T-cell (primary cell): ENCODE data around the gene TPPP. TPM values are rescaled to one million over a fixed set of nuclear protein-coding genes. Genes with fewer than 3 reads are reported as not detected.

Experiments used
- ATAC-seq, 4 experiments: fragments of 200-7000 bp in 3 of 4; fragments of 150-1000 bp in 1 of 4; cut with Tn5 transposase; replicated peaks in 1 of 4; 1 replicate in 3 of 4; 2 replicates in 1 of 4; pipeline ENCODE4 v1.10.0; 2021; ENCODE audit warnings: moderate library complexity in 3 of 4, mild to moderate bottlenecking in 2 of 4, moderate number of reproducible peaks in 1 of 4
- CTCF ChIA-PET, 2 donors: fragments of 300-600 bp; sonication (Branson Sonifier 250); formaldehyde crosslinking; loops; one replicate each; lab custom pipeline; 2022; ENCODE audit warnings: antibody characterized with exemption in 2 of 2; lab: Charles Lee
- POLR2A ChIA-PET, 2 donors: fragments of 300-600 bp; sonication (Branson Sonifier 250); formaldehyde crosslinking; loops; one replicate each; lab custom pipeline; 2022; ENCODE audit warnings: antibody characterized with exemption in 2 of 2; lab: Charles Lee
- DNase-seq, 35 experiments: peaks; one replicate each; pipeline versions ENCODE4 v3.0.0 to v3.0.0-alpha.2; 2013 to 2023
- H3K27ac ChIP-seq: one replicate; pipeline ENCODE4 v1.5.1; 2013; ENCODE audit warnings: low read length
- H3K27me3 ChIP-seq, 2 experiments: replicated peaks in 1 of 2; 1 replicate in 1 of 2; 2 replicates in 1 of 2; pipeline versions ENCODE4 v1.6.1 to v1.7.0; 2013; ENCODE audit warnings: low read length in 1 of 2, mixed read lengths in 1 of 2; ENCODE audit not compliant: control insufficient read depth in 2 of 2, insufficient read depth in 2 of 2; ENCODE audit errors: extremely low read depth in 1 of 2
- H3K36me3 ChIP-seq, 2 donors: 1 replicate in 1 of 2; 2 replicates in 1 of 2; pipeline versions ENCODE4 v1.6.1 to v1.7.0; 2013; ENCODE audit warnings: low read length in 1 of 2; ENCODE audit not compliant: control insufficient read depth in 2 of 2, insufficient read depth in 1 of 2; ENCODE audit errors: extremely low read depth in 1 of 2
- H3K4me1 ChIP-seq, 2 experiments: 1 replicate in 1 of 2; 2 replicates in 1 of 2; pipeline versions ENCODE4 v1.6.1 to v1.7.0; 2013; ENCODE audit warnings: low read length in 2 of 2, mixed read lengths in 1 of 2; ENCODE audit not compliant: insufficient read depth in 2 of 2, control insufficient read depth in 1 of 2; ENCODE audit errors: extremely low read depth in 1 of 2
- H3K4me3 ChIP-seq, 2 donors: 1 replicate in 1 of 2; 2 replicates in 1 of 2; pipeline versions ENCODE4 v1.5.1 to v1.7.0; 2013; ENCODE audit warnings: mild to moderate bottlenecking in 2 of 2, low read length in 1 of 2, moderate library complexity in 1 of 2; ENCODE audit not compliant: control insufficient read depth in 1 of 2; ENCODE audit errors: extremely low read depth in 1 of 2
- H3K9me3 ChIP-seq: 2 replicates; pipeline ENCODE4 v1.7.0; 2013
- H3K27ac Mint-ChIP-seq, 2 donors: one replicate each; pipeline ENCODE4 v1.8.0; 2020 to 2021; ENCODE audit warnings: mild to moderate bottlenecking in 2 of 2, mixed read lengths in 2 of 2
- H3K27me3 Mint-ChIP-seq, 2 donors: one replicate each; pipeline ENCODE4 v1.8.0; 2021 to 2022; ENCODE audit warnings: mixed read lengths in 2 of 2
- H3K36me3 Mint-ChIP-seq: one replicate; pipeline ENCODE4 v1.8.0; 2021; ENCODE audit warnings: mixed read lengths
- H3K4me1 Mint-ChIP-seq, 3 donors: one replicate each; pipeline ENCODE4 v1.8.0; 2020 to 2022; ENCODE audit warnings: mixed read lengths in 3 of 3, mild to moderate bottlenecking in 1 of 3
- H3K4me3 Mint-ChIP-seq, 3 donors: one replicate each; pipeline ENCODE4 v1.8.0; 2020 to 2022; ENCODE audit warnings: mild to moderate bottlenecking in 3 of 3, mixed read lengths in 3 of 3, moderate library complexity in 3 of 3
- H3K9me3 Mint-ChIP-seq, 3 donors: one replicate each; pipeline ENCODE4 v1.8.0; 2020 to 2022; ENCODE audit warnings: mixed read lengths in 3 of 3
- WGBS: methylation state at CpG from one replicate; pipeline ENCODE4 v1.1.5; 2013; ENCODE audit warnings: missing lambda C conversion rate; ENCODE audit not compliant: insufficient coverage; 5-methylcytosine and 5-hydroxymethylcytosine counted together
- total RNA-seq, 35 experiments: library from RNA in 6 of 35; stranded (reverse) in 6 of 35; fragments of 120-200 nt in 1 of 35; gene quantifications; one replicate each; pipeline versions ENCODE4 v1.2.1 to v1.2.4 and lab custom pipeline; 2013 to 2026

Gene TPPP
- total RNA-seq, 5 donors from 2014 or later (not counting 1 experiment from before 2014, with no cell fraction given), result 0.73 to 8.2 (median 1.1) TPM

GRCh38 chr5:638501-639252 lies 54.5 kb downstream of the TPPP start:
- H3K27me3 Mint-ChIP-seq, result no peaks in the 10 kb centered on the region
- H3K4me1 Mint-ChIP-seq, result no peaks in the 10 kb centered on the region
- no peak overlapping the region for H3K27ac ChIP-seq
- H3K9me3 Mint-ChIP-seq, result peaks cover 0 to 4% (median 0%) of the 10 kb centered on the region in 3 donors
- POLR2A ChIA-PET, result no interaction called here
- no peak overlapping the region for H3K27ac Mint-ChIP-seq
- DNase-seq (no peak), ATAC-seq (no peak)
- CTCF ChIA-PET, result no interaction called here
- H3K4me1 ChIP-seq, result no peaks in the 10 kb centered on the region
- WGBS, result 96% methylated on average over 29 of the region's 29 CpGs
- peaks cover 49% of the 10 kb centered on the region for H3K36me3 Mint-ChIP-seq
- peaks cover 10 to 57% of the 10 kb centered on the region in 2 donors for H3K36me3 ChIP-seq
- H3K4me3 ChIP-seq, result no peak overlapping the region
- H3K27me3 ChIP-seq, result no peaks in the 10 kb centered on the region
- H3K9me3 ChIP-seq, result no peaks in the 10 kb centered on the region
- no peak overlapping the region for H3K4me3 Mint-ChIP-seq

- Mint-ChIP-seq H3K27ac (no peak overlapping the region), H3K4me1 (no peaks in the 10 kb centered on the region), H3K4me3 (no peak overlapping the region), H3K27me3 (no peaks in the 10 kb centered on the region), H3K9me3 (peaks cover 0 to 4% (median 0%) of the 10 kb centered on the region in 3 donors), H3K36me3 (peaks cover 52% of the 10 kb centered on the region)
- POLR2A ChIA-PET, result no interaction called here
- CTCF ChIA-PET, result no interaction called here
- peaks cover 11 to 58% of the 10 kb centered on the region in 2 donors for H3K36me3 ChIP-seq
- no peaks in the 10 kb centered on the region for H3K27me3 ChIP-seq
- no peak overlapping the region for H3K4me3 ChIP-seq
- no peak for DNase-seq
- H3K9me3 ChIP-seq, result no peaks in the 10 kb centered on the region
- no peak for ATAC-seq
- WGBS, result 97% methylated on average over 42 of the region's 42 CpGs
- H3K27ac ChIP-seq, result no peak overlapping the region
- H3K4me1 ChIP-seq, result no peaks in the 10 kb centered on the region
Observed at GRCh38 chr5:637581-638450, 55.3 kb downstream of the TPPP start.

DNA sequence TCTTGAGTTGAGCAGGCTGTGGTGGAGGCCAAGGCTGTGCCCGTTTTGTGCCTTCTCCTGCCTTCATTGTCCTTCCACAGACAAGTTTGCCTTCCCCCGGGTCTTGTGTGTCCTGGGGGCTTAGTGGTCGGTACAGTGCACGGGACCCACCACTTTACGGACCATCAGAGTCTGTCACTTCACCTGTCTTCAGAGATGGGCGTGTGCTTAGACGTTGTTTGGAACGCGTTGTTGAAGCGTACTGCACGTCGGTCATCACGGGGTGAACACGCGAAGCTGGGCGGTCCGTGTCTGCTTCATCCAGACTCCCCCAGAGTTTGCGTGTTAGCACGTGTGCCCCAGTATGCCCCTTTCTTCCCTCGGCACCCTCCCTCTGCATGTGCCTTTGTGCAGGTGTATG lies 56.2 kb downstream of the TPPP start:
- ChIA-PET CTCF (no interaction called here), POLR2A (interaction anchor here in 1 of 2 donors (0.6 kb wide), 1 partner anchor 8 kb away, joined by 4 read pairs; no protein-coding TSS in a partner anchor)
- no peak overlapping the region for H3K4me3 Mint-ChIP-seq
- Histone ChIP-seq H3K4me3 (no peak overlapping the region), H3K9me3 (no peaks in the 10 kb centered on the region), H3K4me1 (no peaks in the 10 kb centered on the region), H3K27me3 (no peaks in the 10 kb centered on the region), H3K27ac (no peak overlapping the region), H3K36me3 (peaks cover 11 to 54% of the 10 kb centered on the region in 2 donors)
- peaks cover 0 to 4% (median 0%) of the 10 kb centered on the region in 3 donors for H3K9me3 Mint-ChIP-seq
- no peak overlapping the region for H3K27ac Mint-ChIP-seq
- no peaks in the 10 kb centered on the region for H3K27me3 Mint-ChIP-seq
- peaks cover 52% of the 10 kb centered on the region for H3K36me3 Mint-ChIP-seq
- WGBS, result 94% methylated on average over 17 of the region's 20 CpGs
- no peak for DNase-seq
- H3K4me1 Mint-ChIP-seq, result no peaks in the 10 kb centered on the region
- no peak for ATAC-seq

GRCh38 chr5:635306-636055 lies 57.7 kb downstream of the TPPP start:
- Mint-ChIP-seq H3K27me3 (no peaks in the 10 kb centered on the region), H3K27ac (no peak overlapping the region), H3K4me1 (no peaks in the 10 kb centered on the region), H3K9me3 (peaks cover 0 to 4% (median 0%) of the 10 kb centered on the region in 3 donors), H3K4me3 (no peak overlapping the region), H3K36me3 (peaks cover 47% of the 10 kb centered on the region)
- ChIA-PET POLR2A (no interaction called here), CTCF (no interaction called here)
- Histone ChIP-seq H3K27me3 (no peaks in the 10 kb centered on the region), H3K27ac (no peak overlapping the region), H3K4me3 (peak overlapping the region in 1 of 2 donors; percentile 27), H3K36me3 (peaks cover 11 to 43% of the 10 kb centered on the region in 2 donors), H3K9me3 (no peaks in the 10 kb centered on the region), H3K4me1 (no peaks in the 10 kb centered on the region)
- WGBS, result 89% methylated on average over 11 of the region's 18 CpGs
- ATAC-seq, result no peak
- DNase-seq, result no peak

- 100% methylated on average over 11 of the region's 12 CpGs for WGBS
- Mint-ChIP-seq H3K4me3 (no peak overlapping the region), H3K9me3 (peaks cover 0 to 4% (median 0%) of the 10 kb centered on the region in 3 donors), H3K27me3 (no peaks in the 10 kb centered on the region), H3K36me3 (peaks cover 41% of the 10 kb centered on the region), H3K4me1 (no peaks in the 10 kb centered on the region), H3K27ac (no peak overlapping the region)
- peaks cover 8 to 39% of the 10 kb centered on the region in 2 donors for H3K36me3 ChIP-seq
- CTCF ChIA-PET, result no interaction called here
- no peaks in the 10 kb centered on the region for H3K27me3 ChIP-seq
- DNase-seq (no peak), ATAC-seq (no peak)
- H3K4me3 ChIP-seq, result no peak overlapping the region
- H3K27ac ChIP-seq, result no peak overlapping the region
- H3K9me3 ChIP-seq, result no peaks in the 10 kb centered on the region
- POLR2A ChIA-PET, result no interaction called here
- H3K4me1 ChIP-seq, result no peaks in the 10 kb centered on the region
Observed at GRCh38 chr5:634191-634590, 59.0 kb downstream of the TPPP start.

GRCh38 chr5:633501-633955 lies 59.6 kb downstream of the TPPP start:
- peaks cover 8 to 36% of the 10 kb centered on the region in 2 donors for H3K36me3 ChIP-seq
- no peaks in the 10 kb centered on the region for H3K9me3 ChIP-seq
- Mint-ChIP-seq H3K27me3 (no peaks in the 10 kb centered on the region), H3K27ac (no peak overlapping the region), H3K4me1 (no peaks in the 10 kb centered on the region), H3K4me3 (no peak overlapping the region), H3K36me3 (peaks cover 41% of the 10 kb centered on the region), H3K9me3 (peaks cover 0 to 4% (median 0%) of the 10 kb centered on the region in 3 donors)
- no peak for DNase-seq
- no peaks in the 10 kb centered on the region for H3K27me3 ChIP-seq
- 98% methylated on average over 15 of the region's 20 CpGs for WGBS
- ATAC-seq, result no peak
- POLR2A ChIA-PET, result no interaction called here
- CTCF ChIA-PET, result no interaction called here
- no peak overlapping the region for H3K4me3 ChIP-seq
- H3K4me1 ChIP-seq, result no peaks in the 10 kb centered on the region
- no peak overlapping the region for H3K27ac ChIP-seq
